Measurements from ENCODE around the gene HMG20B.

DNA sequence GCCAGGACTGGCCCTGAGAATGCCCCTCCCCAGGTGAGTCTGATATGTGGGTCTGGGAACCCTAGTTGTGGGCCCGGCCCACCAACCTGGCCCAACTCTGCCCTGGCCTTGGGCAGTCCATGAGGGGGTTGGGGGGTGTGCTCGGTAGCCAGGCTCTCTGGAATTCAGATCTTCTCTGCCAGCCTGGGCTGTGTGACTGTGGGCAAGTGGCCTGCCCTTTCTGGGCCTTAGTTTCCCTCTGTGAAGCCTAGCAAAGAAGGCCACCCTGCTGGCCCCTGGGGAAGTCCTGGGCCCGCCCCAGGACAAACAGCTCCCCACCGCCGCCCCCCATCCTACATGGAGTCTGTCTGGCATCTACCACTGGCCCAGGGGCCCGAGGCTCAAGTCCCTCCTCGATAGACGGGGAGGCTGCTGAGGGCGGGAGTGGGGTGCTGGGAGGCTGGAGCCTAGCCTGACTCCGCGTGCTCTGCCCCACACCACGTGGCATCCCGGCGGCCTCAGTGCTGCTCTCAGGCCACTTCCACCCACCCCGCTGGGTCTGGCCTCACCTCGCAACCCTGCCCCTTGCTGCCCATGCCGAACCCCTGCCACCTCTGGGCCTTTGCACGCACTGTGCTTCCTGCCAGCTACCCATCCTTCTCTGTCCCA is 42.2 kb downstream of the HMG20B start:
- TF ChIP-seq EP300 (conservative IDR thresholded peaks at IDR 0.05; ENCODE audit: poor library complexity, severe bottlenecking) (no peak), EZH2 (IDR thresholded peaks at IDR 0.05; ENCODE audit: borderline replicate concordance, insufficient read depth, low read length, poor library complexity, severe bottlenecking) (no peak), POLR2AphosphoS5 (IDR thresholded peaks at IDR 0.05) (no peak)
- TF ChIP-seq, protein P1, sequence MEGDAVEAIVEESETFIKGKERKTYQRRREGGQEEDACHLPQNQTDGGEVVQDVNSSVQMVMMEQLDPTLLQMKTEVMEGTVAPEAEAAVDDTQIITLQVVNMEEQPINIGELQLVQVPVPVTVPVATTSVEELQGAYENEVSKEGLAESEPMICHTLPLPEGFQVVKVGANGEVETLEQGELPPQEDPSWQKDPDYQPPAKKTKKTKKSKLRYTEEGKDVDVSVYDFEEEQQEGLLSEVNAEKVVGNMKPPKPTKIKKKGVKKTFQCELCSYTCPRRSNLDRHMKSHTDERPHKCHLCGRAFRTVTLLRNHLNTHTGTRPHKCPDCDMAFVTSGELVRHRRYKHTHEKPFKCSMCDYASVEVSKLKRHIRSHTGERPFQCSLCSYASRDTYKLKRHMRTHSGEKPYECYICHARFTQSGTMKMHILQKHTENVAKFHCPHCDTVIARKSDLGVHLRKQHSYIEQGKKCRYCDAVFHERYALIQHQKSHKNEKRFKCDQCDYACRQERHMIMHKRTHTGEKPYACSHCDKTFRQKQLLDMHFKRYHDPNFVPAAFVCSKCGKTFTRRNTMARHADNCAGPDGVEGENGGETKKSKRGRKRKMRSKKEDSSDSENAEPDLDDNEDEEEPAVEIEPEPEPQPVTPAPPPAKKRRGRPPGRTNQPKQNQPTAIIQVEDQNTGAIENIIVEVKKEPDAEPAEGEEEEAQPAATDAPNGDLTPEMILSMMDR (IDR thresholded peaks at IDR 0.05; ENCODE audit: poor library complexity, severe bottlenecking), result no peak
